ENCODE results near the gene D2HGDH.

Gene D2HGDH
- 17.2 to 68.7 (median 30.5) reads per million in 3 experiments for total RNA-seq

GRCh38 chr2:241734467-241735208 is at the start of gene D2HGDH:
Gene D2HGDH (plus strand): TSS chr2:241734630. CDS start chr2:241735225, 595 bp downstream.
- DNase-seq: peak; percentile 88

- no peak for DNase-seq
Observed at GRCh38 chr2:241686324-241686649, 48.1 kb upstream of the D2HGDH start.

GRCh38 chr2:241686650-241687425 is 47.6 kb upstream of the D2HGDH start, which contains the start of gene DTYMK:
Gene DTYMK (minus strand): TSS chr2:241686815. CDS start chr2:241686783, 32 bp downstream.
- peak; percentile 97 for DNase-seq

- peak; percentile 75 for DNase-seq
Observed at GRCh38 chr2:241689306-241689705, 45.1 kb upstream of the D2HGDH start.

GRCh38 chr2:241690202-241690717 is 44.2 kb upstream of the D2HGDH start:
- no peak for DNase-seq

GRCh38 chr2:241692448-241692847 is 42.0 kb upstream of the D2HGDH start:
- no peak for DNase-seq

- DNase-seq: no peak
Observed at GRCh38 chr2:241695651-241696050, 38.8 kb upstream of the D2HGDH start.

GRCh38 chr2:241701149-241701398 is 33.4 kb upstream of the D2HGDH start:
- no peak for DNase-seq

- peak; percentile 93 for DNase-seq
Observed at GRCh38 chr2:241701399-241702154, 32.9 kb upstream of the D2HGDH start, which contains the start of gene ING5. Gene ING5 (plus strand): TSS chr2:241702039. CDS start chr2:241702066, 27 bp downstream.

- peak; percentile 86 for DNase-seq
Observed at GRCh38 chr2:241702155-241703031, 32.0 kb upstream of the D2HGDH start.

- no peak for DNase-seq
Observed at GRCh38 chr2:241703032-241703604, 31.3 kb upstream of the D2HGDH start.

GRCh38 chr2:241706537-241706936 is 27.9 kb upstream of the D2HGDH start:
- DNase-seq: no peak

GRCh38 chr2:241708879-241709278 is 25.6 kb upstream of the D2HGDH start:
- no peak for DNase-seq

GRCh38 chr2:241719093-241719492 is 15.3 kb upstream of the D2HGDH start:
- no peak for DNase-seq

- DNase-seq: no peak
Observed at GRCh38 chr2:241720099-241720498, 14.3 kb upstream of the D2HGDH start.

- no peak for DNase-seq
Observed at GRCh38 chr2:241720560-241720959, 13.9 kb upstream of the D2HGDH start.

- DNase-seq: no peak
Observed at GRCh38 chr2:241721852-241722251, 12.6 kb upstream of the D2HGDH start.

- DNase-seq: no peak
Observed at GRCh38 chr2:241722896-241723454, 11.5 kb upstream of the D2HGDH start.

GRCh38 chr2:241724259-241724974 is 10.0 kb upstream of the D2HGDH start:
- DNase-seq: no peak

- DNase-seq: no peak
Observed at GRCh38 chr2:241724975-241725870, 9.2 kb upstream of the D2HGDH start.

Measured in central memory CD4-positive, alpha-beta T cell (primary cell).